Mucosa of descending colon (tissue), 3 donors: ENCODE measurements around the gene LIME1. TPM values are rescaled to one million over a fixed set of nuclear protein-coding genes. Genes with fewer than 3 reads are reported as not detected.
A peak's percentile ranks its signal among the peaks of the same experiment; 100 is the strongest.

Source experiments
- ATAC-seq: fragments of 200-7000 bp; cut with Tn5 transposase; one replicate; pipeline ENCODE4 v1.9.1; 2020; ENCODE audit warnings: mild to moderate bottlenecking, moderate library complexity
- DNase-seq, 3 donors: peaks; one replicate each; pipeline ENCODE4 v3.0.0-alpha.2; 2020
- H3K36me3 ChIP-seq: fragments of 200-600 bp; one replicate; pipeline ENCODE4 v1.8.0; 2021; ENCODE audit warnings: low read depth, mild to moderate bottlenecking
- H3K4me1 ChIP-seq: fragments of 200-600 bp; one replicate; pipeline ENCODE4 v1.8.0; 2021; ENCODE audit warnings: low read depth, mild to moderate bottlenecking
- H3K4me3 ChIP-seq: fragments of 200-600 bp; one replicate; pipeline ENCODE4 v1.8.0; 2021; ENCODE audit warnings: mild to moderate bottlenecking
- H3K9me3 ChIP-seq: fragments of 200-600 bp; one replicate; pipeline ENCODE4 v1.8.0; 2021; ENCODE audit warnings: mild to moderate bottlenecking
- intact Hi-C, 2 donors: fragments of 100-400 bp; cut with DNase I in 1 of 2; cut with micrococcal nuclease in 1 of 2; formaldehyde crosslinking; loops; one replicate each; pipeline versions ENCODE4 v1.11.0 to v1.11.1; 2022; cut with DNase I, micrococcal nuclease
- total RNA-seq, 3 donors: library from RNA; stranded (reverse); fragmentation: NEBNext Ultra II Directional in 2 of 3; extraction: Animal tissue kit (Norgen Biotek cat#: 25700) in 2 of 3; gene quantifications; one replicate each; pipeline versions ENCODE4 v1.2.1 to v1.2.4, GENCODE V29; 2021 to 2023
- TF ChIP-seq, protein P1 (sequence below): fragments of 200-600 bp; IDR thresholded peaks from one replicate; pipeline ENCODE4 v1.8.0; 2022; ENCODE audit warnings: antibody characterized with exemption, mild to moderate bottlenecking
- donor health status: DM: no; HTN: no; CAD: no; lungs with moderate emphysema.
- donor health status: DM: no; HTN: no; CAD: no.
- donor health status: DM: no; HTN: yes; CAD: no.

LIME1 gene
- total RNA-seq, 3 donors from 2014 or later, result 10.4 to 11.2 (median 10.8) TPM

DNA sequence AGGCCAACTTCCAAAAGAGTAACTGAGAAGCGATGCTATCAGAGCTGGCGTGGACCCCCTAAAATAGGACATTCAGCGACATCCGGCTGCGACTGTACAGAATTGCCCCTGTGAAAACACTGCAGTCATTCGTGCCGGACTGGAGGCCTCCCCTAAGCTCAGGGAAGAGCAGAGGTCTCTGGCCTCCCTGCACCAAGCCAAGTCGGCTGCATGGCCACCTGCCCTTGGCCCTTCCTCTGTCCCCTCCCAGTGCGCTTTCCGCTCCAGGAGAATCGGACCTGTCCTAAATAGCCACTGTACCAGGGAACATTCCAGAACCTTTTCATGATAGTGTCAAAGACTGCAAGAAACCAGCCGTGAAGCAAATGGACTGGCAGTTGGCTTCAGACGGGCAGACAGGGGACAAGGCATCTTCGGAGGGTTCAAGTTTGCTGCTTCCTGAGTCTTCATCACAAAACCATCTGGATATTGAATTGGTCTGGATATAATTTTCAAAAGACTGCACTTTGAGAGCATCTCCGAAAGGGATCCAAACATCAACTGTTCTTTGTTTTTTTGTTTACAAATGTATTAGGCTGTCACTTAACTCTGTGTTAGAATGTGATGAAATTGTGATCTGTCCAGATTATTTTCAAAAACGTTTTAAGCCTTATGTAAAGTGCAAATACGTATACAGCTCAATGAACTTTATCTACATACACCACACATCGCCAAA is 19.6 kb downstream of the LIME1 start:
- Histone ChIP-seq H3K4me3 (no peak overlapping the region), H3K4me1 (no peaks in the 10 kb centered on the region), H3K9me3 (no peaks in the 10 kb centered on the region), H3K36me3 (no peaks in the 10 kb centered on the region)
- ATAC-seq (no peak), DNase-seq (peak in 1 of 3 donors; percentile 31)
- intact Hi-C loops, result no loop called here
- TF ChIP-seq, protein P1, sequence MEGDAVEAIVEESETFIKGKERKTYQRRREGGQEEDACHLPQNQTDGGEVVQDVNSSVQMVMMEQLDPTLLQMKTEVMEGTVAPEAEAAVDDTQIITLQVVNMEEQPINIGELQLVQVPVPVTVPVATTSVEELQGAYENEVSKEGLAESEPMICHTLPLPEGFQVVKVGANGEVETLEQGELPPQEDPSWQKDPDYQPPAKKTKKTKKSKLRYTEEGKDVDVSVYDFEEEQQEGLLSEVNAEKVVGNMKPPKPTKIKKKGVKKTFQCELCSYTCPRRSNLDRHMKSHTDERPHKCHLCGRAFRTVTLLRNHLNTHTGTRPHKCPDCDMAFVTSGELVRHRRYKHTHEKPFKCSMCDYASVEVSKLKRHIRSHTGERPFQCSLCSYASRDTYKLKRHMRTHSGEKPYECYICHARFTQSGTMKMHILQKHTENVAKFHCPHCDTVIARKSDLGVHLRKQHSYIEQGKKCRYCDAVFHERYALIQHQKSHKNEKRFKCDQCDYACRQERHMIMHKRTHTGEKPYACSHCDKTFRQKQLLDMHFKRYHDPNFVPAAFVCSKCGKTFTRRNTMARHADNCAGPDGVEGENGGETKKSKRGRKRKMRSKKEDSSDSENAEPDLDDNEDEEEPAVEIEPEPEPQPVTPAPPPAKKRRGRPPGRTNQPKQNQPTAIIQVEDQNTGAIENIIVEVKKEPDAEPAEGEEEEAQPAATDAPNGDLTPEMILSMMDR, result no peak

DNA sequence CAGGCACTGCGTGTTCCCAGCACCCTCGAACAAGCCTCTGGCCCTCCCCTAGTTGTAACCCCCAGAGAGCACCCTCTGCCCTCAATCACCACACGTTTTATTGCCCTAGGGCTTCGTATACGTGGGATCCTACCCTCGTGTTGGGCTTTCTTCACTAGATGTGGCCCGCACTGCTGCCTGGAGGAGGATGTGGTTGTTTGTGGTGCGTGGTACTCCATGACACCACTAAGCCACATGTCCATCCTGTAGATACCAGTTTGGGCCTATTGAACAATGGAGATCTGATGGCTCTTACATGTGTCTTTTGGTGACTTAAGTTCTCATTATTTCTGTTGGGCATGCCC is 20.2 kb downstream of the LIME1 start:
- Histone ChIP-seq H3K4me1 (no peaks in the 10 kb centered on the region), H3K9me3 (no peaks in the 10 kb centered on the region), H3K4me3 (no peak overlapping the region), H3K36me3 (no peaks in the 10 kb centered on the region)
- DNase-seq, result peak in 1 of 3 donors; percentile 7
- ATAC-seq, result no peak
- intact Hi-C loops, result no loop called here
- TF ChIP-seq, protein P1, result no peak

DNA sequence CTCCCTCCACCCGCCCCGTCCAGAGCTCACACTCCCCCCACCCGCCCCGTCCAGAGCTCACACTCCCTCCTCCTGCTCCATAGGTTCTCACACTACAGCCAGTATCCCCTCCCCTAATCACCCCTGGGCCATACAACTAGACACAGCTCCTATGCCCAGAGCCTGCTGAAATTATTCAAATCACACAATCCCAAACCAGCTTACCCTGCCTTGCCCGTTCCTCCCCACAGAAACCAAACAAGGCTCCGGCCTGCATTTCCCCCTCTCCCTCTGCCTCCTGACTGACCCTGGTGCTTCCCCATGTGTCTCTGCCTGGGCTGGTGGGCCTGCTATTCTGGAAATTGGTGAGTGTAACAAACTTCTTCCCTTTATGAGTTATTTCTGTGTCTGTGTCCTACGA is 21.7 kb downstream of the LIME1 start:
- no peaks in the 10 kb centered on the region for H3K4me1 ChIP-seq
- H3K9me3 ChIP-seq, result no peaks in the 10 kb centered on the region
- no peaks in the 10 kb centered on the region for H3K36me3 ChIP-seq
- DNase-seq, result peak in 1 of 3 donors; percentile 8
- H3K4me3 ChIP-seq, result no peak overlapping the region
- TF ChIP-seq, protein P1, result no peak
- no peak for ATAC-seq
- intact Hi-C loops, result no loop called here

DNA sequence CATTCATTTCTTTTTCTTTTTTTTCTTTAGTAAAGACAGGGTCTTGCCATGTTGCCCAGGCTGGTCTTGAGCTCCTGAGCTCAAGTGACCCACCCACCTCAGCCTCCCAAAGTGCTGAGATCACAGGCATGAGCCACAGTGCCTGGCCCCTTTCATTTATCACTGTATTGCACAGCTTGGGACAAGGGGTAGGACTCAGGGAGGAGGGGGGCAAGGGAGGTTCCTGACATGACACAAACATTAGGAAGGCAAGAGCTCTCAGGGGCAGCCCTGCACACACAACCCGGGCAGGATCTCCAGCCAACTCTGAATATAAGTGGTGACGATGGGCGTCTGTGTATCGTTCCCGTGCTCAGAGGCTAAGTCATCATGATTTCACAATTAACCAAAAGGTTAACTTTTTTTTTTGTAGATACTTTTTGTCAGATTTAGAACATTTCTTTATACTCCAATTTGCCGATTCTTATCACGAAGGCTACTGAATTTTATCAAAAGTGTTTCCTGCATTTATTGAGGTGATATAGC is 23.0 kb downstream of the LIME1 start:
- no peaks in the 10 kb centered on the region for H3K9me3 ChIP-seq
- ATAC-seq (no peak), DNase-seq (peak in 1 of 3 donors; percentile 4)
- intact Hi-C loops, result no loop called here
- TF ChIP-seq, protein P1, result no peak
- no peak overlapping the region for H3K4me3 ChIP-seq
- H3K36me3 ChIP-seq, result no peaks in the 10 kb centered on the region
- no peaks in the 10 kb centered on the region for H3K4me1 ChIP-seq

DNA sequence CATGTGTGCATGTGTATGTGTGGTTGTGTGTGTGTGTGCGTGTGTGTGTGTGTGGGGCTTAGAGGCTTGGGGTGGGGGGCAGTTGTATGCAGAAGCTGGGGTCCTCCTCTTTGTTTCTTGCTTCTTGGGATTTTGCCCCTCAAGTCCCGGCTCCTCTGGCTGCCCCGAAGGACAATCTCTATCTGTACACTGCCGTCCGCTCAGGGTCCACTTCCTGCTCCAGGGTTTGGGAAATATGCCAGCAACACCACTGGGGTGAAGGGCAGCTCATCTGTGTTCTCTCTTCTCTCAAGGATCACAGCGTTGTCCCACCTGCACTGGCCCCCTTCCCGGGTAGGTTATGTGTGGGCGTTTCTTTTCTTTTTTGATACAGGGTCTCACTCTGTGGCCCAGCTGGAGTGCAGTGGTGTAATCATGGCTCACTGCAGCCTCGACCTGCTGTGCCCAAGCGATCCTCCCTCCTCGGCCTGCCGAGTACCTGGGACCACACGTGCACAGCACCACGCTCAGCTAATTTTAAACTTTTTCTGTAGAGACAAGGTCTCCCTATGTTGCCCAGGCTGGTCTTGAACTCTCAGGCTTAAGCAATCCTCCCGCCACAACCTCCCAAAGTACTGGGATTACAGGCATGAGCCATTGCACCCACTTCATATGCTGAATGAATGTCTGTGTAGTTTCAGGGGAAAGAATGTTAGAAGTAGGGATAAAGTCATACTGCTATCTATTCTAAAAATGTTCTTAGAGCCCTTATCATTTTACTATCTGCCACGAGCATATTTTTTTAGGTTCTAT is 28.8 kb downstream of the LIME1 start:
- H3K9me3 ChIP-seq, result no peaks in the 10 kb centered on the region
- intact Hi-C loops, result no loop called here
- H3K4me1 ChIP-seq, result no peaks in the 10 kb centered on the region
- TF ChIP-seq, protein P1, result no peak
- DNase-seq, result no peak
- no peak overlapping the region for H3K4me3 ChIP-seq
- no peaks in the 10 kb centered on the region for H3K36me3 ChIP-seq
- ATAC-seq, result no peak
